Breast epithelium (tissue), 4 donors: ENCODE data around the gene RPS21. TPM values are rescaled to one million over a fixed set of nuclear protein-coding genes. Genes with fewer than 3 reads are reported as not detected.
A peak's percentile ranks its signal among the peaks of the same experiment; 100 is the strongest.

Experiments used
- DNase-seq, 2 donors: peaks; one replicate each; pipeline ENCODE4 v3.0.0-alpha.2; 2019; ENCODE audit warnings: low spot score in 2 of 2
- H3K27ac ChIP-seq, 2 donors: fragments of 200-600 bp; sonication (generic) in 1 of 2; one replicate each; pipeline ENCODE4 v1.5.1; 2016 to 2019; ENCODE audit warnings: mild to moderate bottlenecking in 1 of 2
- H3K27me3 ChIP-seq, 2 donors: fragments of 200-600 bp; sonication (generic) in 1 of 2; one replicate each; pipeline versions ENCODE4 v1.5.1 to v1.6.0; 2017 to 2019; ENCODE audit warnings: control low read depth in 1 of 2, mild to moderate bottlenecking in 1 of 2
- H3K36me3 ChIP-seq: fragments of 200-600 bp; one replicate; pipeline ENCODE4 v1.5.1; 2019
- H3K4me1 ChIP-seq, 2 donors: fragments of 200-600 bp; sonication (generic); one replicate each; pipeline ENCODE4 v1.5.1; 2016 to 2019; ENCODE audit warnings: control low read depth in 1 of 2
- H3K4me3 ChIP-seq, 3 donors: fragments of 200-600 bp; sonication (generic); 1 replicate in 2 of 3; 2 replicates in 1 of 3; pipeline ENCODE4 v1.5.1; 2016 to 2019; ENCODE audit warnings: mild to moderate bottlenecking in 3 of 3, moderate library complexity in 2 of 3
- H3K9me3 ChIP-seq, 2 donors: fragments of 200-600 bp; sonication (generic) in 1 of 2; one replicate each; pipeline ENCODE4 v1.5.1; 2016 to 2019; ENCODE audit warnings: control low read depth in 1 of 2
- POLR2A ChIP-seq: fragments of 450-650 bp; IDR thresholded peaks from one replicate; pipeline ENCODE4 v1.6.1; 2016; ENCODE audit warnings: antibody characterized with exemption, mild to moderate bottlenecking, moderate library complexity
- POLR2AphosphoS5 ChIP-seq, 3 donors: sonication (generic); formaldehyde crosslinking; IDR thresholded peaks; one replicate each; pipeline ENCODE4 v1.6.1; 2017; ENCODE audit warnings: antibody characterized with exemption in 3 of 3
- intact Hi-C: fragments of 100-400 bp; cut with DNase I; formaldehyde crosslinking; loops from one replicate; pipeline ENCODE4 v1.15.1; 2023; ENCODE audit warnings: low total_unique reads
- total RNA-seq, 3 donors: library from RNA; depleted of rRNA; stranded (reverse); fragments of >200 nt; gene quantifications; one replicate each; pipeline ENCODE4 v1.1.0, GENCODE V29; 2016
- TF ChIP-seq, protein P1 (sequence below), 3 donors: fragments of 450-650 bp; IDR thresholded peaks; one replicate each; pipeline ENCODE4 v1.5.1; 2016 to 2017; ENCODE audit warnings: antibody characterized with exemption in 3 of 3, mild to moderate bottlenecking in 3 of 3, moderate library complexity in 3 of 3

RPS21 gene
- total RNA-seq, 3 donors from 2014 or later: 1,723 to 3,116 (median 2,974) TPM

DNA sequence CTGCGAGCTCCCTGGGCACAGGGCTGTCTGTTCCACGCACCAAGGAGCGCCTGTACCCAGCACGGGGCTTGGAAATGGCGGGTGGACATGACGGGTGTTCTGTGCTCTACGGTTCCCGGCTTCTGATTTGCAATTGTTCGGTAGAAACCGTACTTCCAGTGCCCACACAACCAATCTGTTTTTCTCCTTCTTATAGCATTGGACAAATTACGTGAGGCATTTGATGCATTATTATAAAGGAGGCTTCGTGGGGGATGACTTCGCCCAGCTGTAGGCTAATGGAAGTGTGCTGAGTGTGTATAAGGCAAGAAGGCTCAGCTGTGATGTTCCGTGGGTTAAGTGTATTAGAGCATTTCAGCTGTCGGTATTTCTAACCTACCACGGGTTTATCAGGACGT, 9.8 kb upstream of the RPS21 start:
- no peak for DNase-seq
- H3K27me3 ChIP-seq: no peaks in the 10 kb centered on the region
- H3K9me3 ChIP-seq: no peaks in the 10 kb centered on the region
- H3K27ac ChIP-seq: peak overlapping the region; percentile 65 to 84
- TF ChIP-seq, protein P1, sequence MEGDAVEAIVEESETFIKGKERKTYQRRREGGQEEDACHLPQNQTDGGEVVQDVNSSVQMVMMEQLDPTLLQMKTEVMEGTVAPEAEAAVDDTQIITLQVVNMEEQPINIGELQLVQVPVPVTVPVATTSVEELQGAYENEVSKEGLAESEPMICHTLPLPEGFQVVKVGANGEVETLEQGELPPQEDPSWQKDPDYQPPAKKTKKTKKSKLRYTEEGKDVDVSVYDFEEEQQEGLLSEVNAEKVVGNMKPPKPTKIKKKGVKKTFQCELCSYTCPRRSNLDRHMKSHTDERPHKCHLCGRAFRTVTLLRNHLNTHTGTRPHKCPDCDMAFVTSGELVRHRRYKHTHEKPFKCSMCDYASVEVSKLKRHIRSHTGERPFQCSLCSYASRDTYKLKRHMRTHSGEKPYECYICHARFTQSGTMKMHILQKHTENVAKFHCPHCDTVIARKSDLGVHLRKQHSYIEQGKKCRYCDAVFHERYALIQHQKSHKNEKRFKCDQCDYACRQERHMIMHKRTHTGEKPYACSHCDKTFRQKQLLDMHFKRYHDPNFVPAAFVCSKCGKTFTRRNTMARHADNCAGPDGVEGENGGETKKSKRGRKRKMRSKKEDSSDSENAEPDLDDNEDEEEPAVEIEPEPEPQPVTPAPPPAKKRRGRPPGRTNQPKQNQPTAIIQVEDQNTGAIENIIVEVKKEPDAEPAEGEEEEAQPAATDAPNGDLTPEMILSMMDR (IDR thresholded peaks at IDR 0.05): no peak
- no peak for TF ChIP-seq POLR2AphosphoS5 (IDR thresholded peaks at IDR 0.05)
- no peak for TF ChIP-seq POLR2A
- H3K36me3 ChIP-seq: no peaks in the 10 kb centered on the region
- no peak overlapping the region for H3K4me3 ChIP-seq
- peaks cover 0 to 11% of the 10 kb centered on the region in 2 donors for H3K4me1 ChIP-seq
- intact Hi-C loops: loop anchor here (5.0 kb wide), 1 partner anchor 65 kb away; no protein-coding TSS in a partner anchor

DNA sequence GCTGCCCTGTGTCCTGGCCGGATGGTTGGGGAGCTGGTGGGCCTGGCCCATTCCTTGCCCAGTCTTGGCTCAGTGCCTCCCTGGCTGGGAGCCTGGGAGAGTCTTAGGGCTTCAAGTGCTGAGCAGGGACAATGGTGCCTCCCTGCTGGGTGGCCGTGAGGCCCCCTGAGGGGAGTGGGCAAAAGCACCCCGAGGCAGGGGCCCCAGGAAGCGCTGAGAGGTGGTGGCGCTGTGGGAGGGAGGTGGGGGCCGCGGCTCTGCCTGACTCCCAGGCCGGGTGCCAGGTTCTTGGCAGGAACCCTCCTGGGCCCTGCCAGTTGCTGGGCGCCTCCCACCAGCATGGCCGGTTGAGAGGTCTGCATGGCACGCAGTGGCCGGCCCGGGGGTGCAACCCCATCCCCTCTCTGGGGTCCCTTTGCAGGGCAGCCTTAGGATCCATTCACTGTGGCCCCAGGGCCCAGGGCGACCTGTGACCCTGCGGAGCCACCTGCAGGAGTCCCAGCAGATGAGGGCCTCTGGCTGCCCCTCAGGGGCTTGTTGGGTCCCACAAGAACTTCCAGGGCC, 9.2 kb upstream of the RPS21 start:
- Histone ChIP-seq H3K27ac (peak overlapping the region; percentile 65 to 84), H3K36me3 (no peaks in the 10 kb centered on the region), H3K9me3 (no peaks in the 10 kb centered on the region), H3K4me3 (peak overlapping the region in 2 of 3 donors; percentile 3 to 33), H3K27me3 (no peaks in the 10 kb centered on the region), H3K4me1 (peaks cover 0 to 11% of the 10 kb centered on the region in 2 donors)
- intact Hi-C loops: loop anchor here (5.0 kb wide), 1 partner anchor 65 kb away; no protein-coding TSS in a partner anchor
- TF ChIP-seq, protein P1 (IDR thresholded peaks at IDR 0.05): no peak
- TF ChIP-seq POLR2A (no peak), POLR2AphosphoS5 (IDR thresholded peaks at IDR 0.05) (no peak)
- DNase-seq: no peak

DNA sequence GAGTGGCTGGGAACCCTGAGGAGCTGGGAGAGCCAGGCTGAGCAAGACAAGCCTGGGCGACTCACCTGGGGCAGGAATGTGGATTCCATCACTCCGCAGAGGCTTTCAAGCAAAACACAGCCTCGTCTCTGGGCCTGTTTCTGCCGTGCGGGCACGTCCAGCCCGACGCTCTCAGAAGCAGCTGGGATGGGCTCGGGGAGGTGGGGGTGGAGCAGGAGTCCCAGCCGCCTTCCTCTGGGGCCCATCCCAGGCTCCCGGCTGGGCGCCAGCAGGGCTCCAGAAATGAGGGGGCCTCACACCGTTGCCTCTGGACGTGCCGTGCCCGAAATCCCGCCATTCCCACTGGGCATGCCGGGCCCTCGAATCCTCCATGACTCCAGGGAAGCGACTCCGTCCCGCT, 8.7 kb upstream of the RPS21 start:
- no peak for TF ChIP-seq POLR2AphosphoS5 (IDR thresholded peaks at IDR 0.05)
- no peak for TF ChIP-seq POLR2A
- TF ChIP-seq, protein P1 (IDR thresholded peaks at IDR 0.05): no peak
- peaks cover 0 to 11% of the 10 kb centered on the region in 2 donors for H3K4me1 ChIP-seq
- peak overlapping the region; percentile 65 to 84 for H3K27ac ChIP-seq
- peak overlapping the region in 1 of 3 donors; percentile 33 for H3K4me3 ChIP-seq
- no peaks in the 10 kb centered on the region for H3K27me3 ChIP-seq
- intact Hi-C loops: loop anchor here (5.0 kb wide), 1 partner anchor 66 kb away; no protein-coding TSS in a partner anchor
- H3K9me3 ChIP-seq: no peaks in the 10 kb centered on the region
- no peaks in the 10 kb centered on the region for H3K36me3 ChIP-seq
- DNase-seq: peak in 1 of 2 donors; percentile 72

DNA sequence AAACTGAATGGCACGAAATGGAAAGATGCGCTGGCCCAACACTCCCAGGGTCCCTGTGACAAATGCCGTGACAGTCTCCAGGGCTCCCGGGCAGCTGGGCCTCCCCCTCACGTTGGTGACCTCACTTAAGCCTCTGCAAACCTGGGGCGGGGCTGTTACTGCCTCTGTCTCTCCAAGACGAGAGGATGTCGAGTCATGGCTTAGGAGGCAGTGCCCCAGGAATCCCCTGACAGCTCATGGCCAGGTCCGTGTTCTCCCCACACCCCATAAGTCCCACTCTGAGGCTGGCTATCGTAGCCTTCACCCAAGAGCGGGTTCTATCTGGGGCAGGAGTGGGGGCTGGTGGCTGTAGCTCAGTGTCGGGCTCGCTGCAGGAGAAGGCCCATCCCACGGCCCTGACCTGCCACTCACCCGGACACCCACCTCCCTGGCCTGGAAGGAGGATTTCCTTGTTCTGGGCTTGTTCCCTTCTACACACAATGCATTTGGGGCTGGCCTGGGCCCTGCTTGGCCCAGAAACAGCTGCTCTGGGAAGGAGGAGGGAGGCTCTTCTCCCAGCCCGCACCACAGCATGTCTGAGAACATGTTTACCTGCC, 5.6 kb upstream of the RPS21 start:
- H3K27me3 ChIP-seq: no peaks in the 10 kb centered on the region
- H3K36me3 ChIP-seq: no peaks in the 10 kb centered on the region
- intact Hi-C loops: loop anchor here (5.0 kb wide), 1 partner anchor 1266 kb away; no protein-coding TSS in a partner anchor
- no peak for DNase-seq
- H3K9me3 ChIP-seq: no peaks in the 10 kb centered on the region
- H3K4me1 ChIP-seq: peaks cover 3 to 7% of the 10 kb centered on the region in 2 donors
- no peak overlapping the region for H3K4me3 ChIP-seq
- peak overlapping the region; percentile 68 to 79 for H3K27ac ChIP-seq
- TF ChIP-seq POLR2AphosphoS5 (IDR thresholded peaks at IDR 0.05) (no peak), POLR2A (no peak)
- TF ChIP-seq, protein P1 (IDR thresholded peaks at IDR 0.05): no peak

DNA sequence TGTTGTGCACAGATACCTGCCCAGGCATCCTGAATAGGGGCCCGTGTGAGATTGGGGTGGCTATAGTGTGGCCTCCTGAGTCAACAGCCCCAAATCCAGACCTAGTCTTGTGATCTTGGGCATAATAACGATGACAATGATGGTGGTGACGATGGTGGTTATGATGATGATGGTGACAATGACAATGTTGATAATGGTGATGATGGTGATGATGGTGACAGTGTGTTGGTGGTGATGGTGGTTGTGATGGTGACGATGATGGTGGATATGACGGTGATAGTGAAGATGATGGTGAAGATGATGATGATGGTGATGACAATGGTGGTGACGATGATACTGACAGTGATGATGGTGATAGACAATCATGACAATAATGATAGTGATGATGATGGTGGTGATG, 5.1 kb upstream of the RPS21 start:
- no peak overlapping the region for H3K4me3 ChIP-seq
- TF ChIP-seq, protein P1 (IDR thresholded peaks at IDR 0.05): no peak
- TF ChIP-seq POLR2AphosphoS5 (IDR thresholded peaks at IDR 0.05): no peak
- TF ChIP-seq POLR2A: no peak
- H3K27me3 ChIP-seq: no peaks in the 10 kb centered on the region
- H3K27ac ChIP-seq: peak overlapping the region; percentile 68 to 79
- no peaks in the 10 kb centered on the region for H3K9me3 ChIP-seq
- intact Hi-C loops: loop anchor here (5.0 kb wide), 1 partner anchor 1265 kb away; no protein-coding TSS in a partner anchor
- no peaks in the 10 kb centered on the region for H3K36me3 ChIP-seq
- peaks cover 3 to 4% of the 10 kb centered on the region in 2 donors for H3K4me1 ChIP-seq
- no peak for DNase-seq
